GM12801 (cell line): ENCODE data around the gene C1orf105.

Experiments used
- CTCF ChIP-seq: IDR thresholded peaks from one replicate; pipeline ENCODE4 v1.5.1; 2011; ENCODE audit warnings: control low read depth; ENCODE audit not compliant: insufficient read length; ENCODE audit errors: extremely low read depth

The C1orf105 gene

DNA sequence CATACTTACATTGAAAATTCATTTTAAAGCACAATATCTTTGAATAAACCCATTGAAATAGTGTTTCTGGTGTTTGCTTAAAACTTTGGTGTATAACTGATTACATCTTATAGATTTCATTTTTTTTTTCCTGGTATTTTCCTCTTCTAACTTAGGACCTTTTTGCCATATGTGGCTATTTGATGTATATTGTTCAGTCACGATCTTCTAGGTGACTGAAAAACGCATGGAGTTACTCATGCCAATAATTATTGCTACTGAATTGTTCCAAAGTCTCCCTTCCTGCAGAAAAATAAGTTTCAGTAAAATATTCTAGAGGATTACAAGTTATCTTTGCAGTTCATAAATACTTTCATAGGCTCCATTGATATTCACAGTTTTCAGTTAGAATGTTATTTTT lies 22.9 kb upstream of the C1orf105 start:
- TF ChIP-seq CTCF: no peak

DNA sequence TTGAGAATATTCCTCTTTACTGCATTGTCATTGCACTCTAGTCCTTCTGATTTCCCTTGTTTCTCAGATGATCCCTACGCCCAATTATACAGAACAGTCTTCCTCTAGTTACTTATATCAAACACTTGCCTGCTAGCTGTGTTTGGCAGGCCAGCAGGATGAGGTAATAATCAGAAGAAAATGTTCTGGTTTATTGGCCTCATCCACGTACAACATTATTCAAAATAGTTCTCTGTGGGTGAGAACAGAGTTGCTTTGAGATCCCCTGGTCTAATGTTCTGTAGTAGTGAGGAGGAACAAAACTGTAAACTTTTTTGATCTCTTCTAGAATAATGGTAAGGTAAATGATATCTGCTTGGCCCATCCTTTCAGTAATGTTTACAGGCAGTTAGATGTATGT lies 22.3 kb upstream of the C1orf105 start:
- TF ChIP-seq CTCF: no peak

- TF ChIP-seq CTCF: no peak
Observed at GRCh38 chr1:172398970-172399755, 21.3 kb upstream of the C1orf105 start.

DNA sequence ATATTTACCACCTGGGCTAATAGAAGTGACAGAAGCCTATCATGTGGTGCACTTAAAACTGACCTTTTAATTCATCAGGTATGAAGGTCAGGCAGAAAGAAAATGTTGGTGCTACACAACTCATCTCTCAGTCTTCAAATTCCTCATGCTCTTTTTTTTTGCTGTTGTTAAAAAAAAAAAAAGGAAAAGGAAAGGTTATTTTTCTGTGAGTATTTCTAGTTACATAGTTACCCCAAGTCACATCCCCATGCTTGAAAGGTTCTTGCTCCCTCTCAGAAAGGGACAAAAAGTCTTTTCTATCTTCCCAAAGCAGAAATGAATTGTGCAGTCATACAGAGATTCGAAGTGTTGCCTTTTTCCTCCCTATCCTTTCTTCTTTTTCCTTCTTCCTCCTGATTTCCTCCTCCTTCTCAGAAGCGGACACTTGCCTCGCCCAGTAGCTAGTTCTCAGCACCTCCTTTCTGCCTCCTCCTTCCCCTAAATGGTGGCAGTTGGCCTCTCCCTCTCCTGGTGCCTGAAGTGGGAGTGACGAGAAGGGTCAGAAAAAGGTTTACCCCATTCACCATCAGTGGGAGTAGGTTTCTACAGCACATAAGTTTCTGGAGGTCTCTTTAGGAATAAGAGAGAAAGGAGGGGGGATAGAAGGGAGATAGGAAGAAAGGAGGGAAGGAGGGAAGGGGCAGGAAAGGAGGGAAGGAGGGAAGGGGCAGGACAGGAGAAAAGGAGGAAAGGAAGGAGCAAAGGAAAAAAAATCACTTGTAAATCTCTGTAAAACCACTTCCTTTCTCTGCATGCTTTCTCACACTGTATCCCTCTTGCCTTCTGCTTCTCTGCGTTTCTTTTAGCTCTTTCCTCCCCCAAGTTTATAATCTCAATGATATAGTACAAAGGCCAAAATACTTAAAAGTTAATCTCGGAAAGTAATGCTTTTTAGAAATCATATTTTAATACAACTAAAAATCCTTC lies 20.4 kb upstream of the C1orf105 start:
- no peak for TF ChIP-seq CTCF

GRCh38 chr1:172400722-172401105 lies 19.8 kb upstream of the C1orf105 start:
- no peak for TF ChIP-seq CTCF

GRCh38 chr1:172401477-172401876 lies 19.0 kb upstream of the C1orf105 start:
- TF ChIP-seq CTCF: no peak

DNA sequence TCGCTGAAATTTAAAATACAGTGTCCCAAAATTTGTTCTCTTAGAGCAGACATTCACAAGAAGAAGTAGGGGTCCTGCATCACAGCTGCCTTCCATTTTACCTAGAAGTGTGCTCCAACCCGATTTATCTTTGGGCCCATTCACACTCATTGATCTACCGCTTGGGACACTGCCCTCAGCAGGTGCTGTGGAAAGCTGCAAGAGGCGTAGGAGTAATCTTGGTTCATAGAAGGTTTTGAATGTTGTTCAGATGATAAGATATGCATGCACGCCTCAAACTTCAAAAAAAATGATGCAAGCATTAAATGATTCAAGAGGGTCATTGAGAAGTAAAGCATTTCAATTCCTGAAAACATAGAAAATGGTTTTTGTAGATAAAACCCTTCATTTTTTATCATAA lies 18.6 kb upstream of the C1orf105 start:
- no peak for TF ChIP-seq CTCF
